H9 (cell line): ENCODE measurements around the gene FCAMR. TPM values are rescaled to one million over a fixed set of nuclear protein-coding genes. Genes with fewer than 3 reads are reported as not detected.

Source experiments
- DNase-seq: peaks from one replicate; pipeline ENCODE4 v3.0.0-alpha.2; 2017
- H2AFZ ChIP-seq: one replicate; pipeline ENCODE4 v1.6.1; 2013; ENCODE audit warnings: mild to moderate bottlenecking, low read length, control low read depth, moderate library complexity
- H2AK5ac ChIP-seq: 2 replicates; pipeline ENCODE4 v1.6.1; 2013; ENCODE audit warnings: low read length, control low read depth, mixed read lengths; ENCODE audit not compliant: insufficient read length
- H2BK120ac ChIP-seq: one replicate; pipeline ENCODE4 v1.6.1; 2013; ENCODE audit warnings: low read depth, mild to moderate bottlenecking, low read length, control low read depth, inconsistent platforms; ENCODE audit not compliant: poor library complexity, severe bottlenecking
- H2BK12ac ChIP-seq: 2 replicates; pipeline ENCODE4 v1.6.1; 2013; ENCODE audit warnings: low read length, control low read depth, mixed read lengths, low read depth; ENCODE audit not compliant: insufficient read length
- H2BK15ac ChIP-seq: 2 replicates; pipeline ENCODE4 v1.6.1; 2013; ENCODE audit warnings: low read depth, low read length, control low read depth
- H2BK20ac ChIP-seq: one replicate; pipeline ENCODE4 v1.6.1; 2013; ENCODE audit warnings: low read depth, mild to moderate bottlenecking, low read length, control low read depth, inconsistent platforms; ENCODE audit not compliant: poor library complexity, severe bottlenecking
- H2BK5ac ChIP-seq: 2 replicates; pipeline ENCODE4 v1.6.1; 2013; ENCODE audit warnings: low read length, control low read depth, mixed read lengths; ENCODE audit not compliant: insufficient read length
- H3K14ac ChIP-seq: 2 replicates; pipeline ENCODE4 v1.6.1; 2013; ENCODE audit warnings: low read length, control low read depth; ENCODE audit not compliant: insufficient read depth
- H3K18ac ChIP-seq: 2 replicates; pipeline ENCODE4 v1.6.1; 2013; ENCODE audit warnings: low read depth, mild to moderate bottlenecking, mixed read lengths, low read length, control low read depth; ENCODE audit not compliant: insufficient read length
- H3K23ac ChIP-seq: 2 replicates; pipeline ENCODE4 v1.6.1; 2013; ENCODE audit warnings: low read length, control low read depth, mixed read lengths, low read depth; ENCODE audit not compliant: insufficient read length
- H3K23me2 ChIP-seq: 2 replicates; pipeline ENCODE4 v1.6.1; 2013; ENCODE audit warnings: low read depth, mild to moderate bottlenecking, mixed read lengths, low read length, control low read depth; ENCODE audit not compliant: insufficient read length, poor library complexity, severe bottlenecking
- H3K27ac ChIP-seq: 2 replicates; pipeline ENCODE4 v1.5.1; 2013; ENCODE audit warnings: low read length, control low read depth, mixed read lengths, low read depth; ENCODE audit not compliant: insufficient read length
- H3K27me3 ChIP-seq: 2 replicates; pipeline ENCODE4 v1.6.1; 2013; ENCODE audit warnings: low read length, control low read depth, inconsistent platforms; ENCODE audit not compliant: insufficient read depth
- H3K4ac ChIP-seq: 2 replicates; pipeline ENCODE4 v1.6.1; 2013; ENCODE audit warnings: low read depth, mild to moderate bottlenecking, control low read depth, inconsistent platforms, low read length, moderate library complexity
- H3K4me1 ChIP-seq: 2 replicates; pipeline ENCODE4 v1.6.1; 2013; ENCODE audit warnings: low read length, control low read depth, inconsistent platforms; ENCODE audit not compliant: insufficient read depth
- H3K4me2 ChIP-seq: 2 replicates; pipeline ENCODE4 v1.6.1; 2013; ENCODE audit warnings: low read length, control low read depth, mixed read lengths; ENCODE audit not compliant: insufficient read length, insufficient read depth
- H3K56ac ChIP-seq: 2 replicates; pipeline ENCODE4 v1.6.1; 2013; ENCODE audit warnings: low read depth, mild to moderate bottlenecking, mixed read lengths, low read length, control low read depth; ENCODE audit not compliant: insufficient read length
- H3K79me1 ChIP-seq: 2 replicates; pipeline ENCODE4 v1.6.1; 2013; ENCODE audit warnings: low read depth, mild to moderate bottlenecking, moderate library complexity, low read length, control low read depth, inconsistent platforms; ENCODE audit not compliant: insufficient read depth, poor library complexity, severe bottlenecking
- H3K79me2 ChIP-seq: 2 replicates; pipeline ENCODE4 v1.6.1; 2013; ENCODE audit warnings: low read length, control low read depth, inconsistent platforms; ENCODE audit not compliant: insufficient read depth
- H3K9ac ChIP-seq: 2 replicates; pipeline ENCODE4 v1.6.1; 2013; ENCODE audit warnings: low read length, control low read depth, mixed read lengths; ENCODE audit not compliant: insufficient read length; ENCODE audit errors: extremely low read depth
- H3K9me3 ChIP-seq: one replicate; pipeline ENCODE4 v1.6.1; 2013; ENCODE audit warnings: low read depth, low read length, inconsistent platforms; ENCODE audit not compliant: control insufficient read depth
- H3T11ph ChIP-seq: one replicate; pipeline ENCODE4 v1.6.1; 2013; ENCODE audit warnings: mild to moderate bottlenecking, low read length, control low read depth, inconsistent platforms
- H4K20me1 ChIP-seq: one replicate; pipeline ENCODE4 v1.6.1; 2013; ENCODE audit not compliant: control insufficient read depth, insufficient read length, insufficient read depth
- H4K5ac ChIP-seq: 2 replicates; pipeline ENCODE4 v1.6.1; 2013; ENCODE audit warnings: low read depth, mild to moderate bottlenecking, mixed read lengths, low read length, control low read depth; ENCODE audit not compliant: insufficient read length
- H4K8ac ChIP-seq: replicated peaks from 2 replicates; pipeline ENCODE4 v1.6.1; 2013; ENCODE audit warnings: low read length, control low read depth, mixed read lengths, low read depth; ENCODE audit not compliant: insufficient read length
- H4K91ac ChIP-seq: 2 replicates; pipeline ENCODE4 v1.6.1; 2013; ENCODE audit warnings: low read depth, mild to moderate bottlenecking, moderate library complexity, mixed read lengths, low read length, control low read depth; ENCODE audit not compliant: insufficient read length
- H3K27ac Mint-ChIP-seq, 3 experiments: 2 replicates in 2 of 3; 3 replicates in 1 of 3; pipeline ENCODE4 v1.8.0; 2020 to 2021; ENCODE audit warnings: mixed read lengths in 3 of 3, mild to moderate bottlenecking in 1 of 3, moderate library complexity in 1 of 3
- H3K27me3 Mint-ChIP-seq: 2 replicates; pipeline ENCODE4 v1.8.0; 2021; ENCODE audit warnings: low read depth, mild to moderate bottlenecking, moderate library complexity, mixed read lengths
- H3K36me3 Mint-ChIP-seq, 3 experiments: 2 replicates in 2 of 3; 3 replicates in 1 of 3; pipeline ENCODE4 v1.8.0; 2020 to 2021; ENCODE audit warnings: low read depth in 3 of 3, mixed read lengths in 3 of 3; ENCODE audit not compliant: insufficient read depth in 1 of 3
- H3K4me1 Mint-ChIP-seq, 2 experiments: 2 replicates each; pipeline ENCODE4 v1.8.0; 2020; ENCODE audit warnings: mixed read lengths in 2 of 2
- H3K4me3 Mint-ChIP-seq, 2 experiments: 2 replicates in 1 of 2; 3 replicates in 1 of 2; pipeline ENCODE4 v1.8.0; 2020 to 2021; ENCODE audit warnings: mild to moderate bottlenecking in 2 of 2, mixed read lengths in 2 of 2, moderate library complexity in 1 of 2
- H3K9me3 Mint-ChIP-seq, 2 experiments: 2 replicates in 1 of 2; 3 replicates in 1 of 2; pipeline ENCODE4 v1.8.0; 2020; ENCODE audit warnings: mild to moderate bottlenecking in 2 of 2, mixed read lengths in 2 of 2, moderate library complexity in 1 of 2
- WGBS: extraction: QIAGEN DNeasy Blood & Tissue Kit; methylation state at CpG from one replicate; pipeline ENCODE4 v1.1.7; 2013; ENCODE audit warnings: missing lambda C conversion rate, low lambda C conversion rate, mixed read lengths; ENCODE audit not compliant: insufficient read length; ENCODE audit errors: extremely low coverage; 5-methylcytosine and 5-hydroxymethylcytosine counted together
- total RNA-seq: library from RNA; stranded (reverse); gene quantifications from 2 replicates; pipeline ENCODE4 v1.2.1, GENCODE V29; 2021
- TF ChIP-seq, protein P1 (sequence below): fragments of 200-600 bp; sonication (generic); conservative IDR thresholded peaks from 3 replicates; pipeline ENCODE4 v1.8.0; 2021; ENCODE audit warnings: antibody characterized with exemption, mild to moderate bottlenecking

The FCAMR gene
- total RNA-seq, 1 experiment from 2014 or later = not detected

DNA sequence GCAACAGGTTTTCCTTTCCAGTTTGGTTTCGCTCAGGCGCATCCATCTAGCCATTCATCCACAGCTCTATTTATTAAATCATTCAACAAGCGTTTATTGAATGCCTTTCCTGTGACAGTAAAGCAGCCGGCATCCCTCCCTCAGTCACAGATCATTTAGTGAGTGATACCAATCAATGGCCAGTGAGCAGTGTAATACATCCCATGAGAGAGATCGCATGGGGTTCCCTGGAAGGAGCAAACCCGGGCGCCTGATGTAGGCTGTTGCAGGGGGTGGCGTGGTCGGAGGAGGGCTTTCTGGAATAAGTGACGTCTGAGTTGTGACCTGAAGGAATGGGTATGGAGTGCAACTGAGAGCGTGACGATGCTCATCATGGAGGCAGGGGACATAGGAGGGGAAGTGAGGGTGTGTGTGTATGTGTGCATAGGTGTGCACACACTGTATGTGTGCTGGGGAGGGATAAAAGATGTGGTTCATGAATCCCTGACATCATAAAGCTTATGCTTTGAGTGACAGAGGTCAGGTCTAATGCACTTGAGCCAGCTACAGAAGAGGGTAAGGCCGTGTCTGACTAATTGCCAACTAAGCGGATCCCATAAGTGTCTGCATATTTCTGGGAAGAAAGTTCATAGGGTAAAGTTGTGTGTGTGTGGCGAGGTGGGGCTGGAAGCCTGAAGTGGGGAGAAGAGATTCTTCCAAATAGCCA lies 55.1 kb downstream of the FCAMR start:
- Histone ChIP-seq H3K79me2 (no peaks in the 10 kb centered on the region), H3K23ac (no peak overlapping the region), H3K4me1 (no peaks in the 10 kb centered on the region), H4K20me1 (no peaks in the 10 kb centered on the region), H2BK15ac (no peak overlapping the region), H3K18ac (no peak overlapping the region), H3T11ph (no peak overlapping the region), H2BK20ac (no peak overlapping the region), H3K14ac (no peak overlapping the region; the same call in 1 of the 2 replicates), H3K56ac (no peak overlapping the region), H2BK120ac (no peak overlapping the region), H3K4ac (no peak overlapping the region), H2BK12ac (no peak overlapping the region), H4K91ac (no peak overlapping the region), H3K4me2 (no peak overlapping the region), H3K27ac (no peak overlapping the region), H4K5ac (no peak overlapping the region), H3K9me3 (no peaks in the 10 kb centered on the region), H2BK5ac (no peak overlapping the region), H4K8ac (no peak overlapping the region), H3K27me3 (no peaks in the 10 kb centered on the region; the same call in 1 of the 2 replicates), H2AK5ac (no peak overlapping the region), H3K23me2 (no peaks in the 10 kb centered on the region), H3K79me1 (no peaks in the 10 kb centered on the region), H3K9ac (no peak overlapping the region), H2AFZ (no peak overlapping the region)
- no CpG with 5 or more reads among the region's 15 CpGs for WGBS
- TF ChIP-seq, protein P1, sequence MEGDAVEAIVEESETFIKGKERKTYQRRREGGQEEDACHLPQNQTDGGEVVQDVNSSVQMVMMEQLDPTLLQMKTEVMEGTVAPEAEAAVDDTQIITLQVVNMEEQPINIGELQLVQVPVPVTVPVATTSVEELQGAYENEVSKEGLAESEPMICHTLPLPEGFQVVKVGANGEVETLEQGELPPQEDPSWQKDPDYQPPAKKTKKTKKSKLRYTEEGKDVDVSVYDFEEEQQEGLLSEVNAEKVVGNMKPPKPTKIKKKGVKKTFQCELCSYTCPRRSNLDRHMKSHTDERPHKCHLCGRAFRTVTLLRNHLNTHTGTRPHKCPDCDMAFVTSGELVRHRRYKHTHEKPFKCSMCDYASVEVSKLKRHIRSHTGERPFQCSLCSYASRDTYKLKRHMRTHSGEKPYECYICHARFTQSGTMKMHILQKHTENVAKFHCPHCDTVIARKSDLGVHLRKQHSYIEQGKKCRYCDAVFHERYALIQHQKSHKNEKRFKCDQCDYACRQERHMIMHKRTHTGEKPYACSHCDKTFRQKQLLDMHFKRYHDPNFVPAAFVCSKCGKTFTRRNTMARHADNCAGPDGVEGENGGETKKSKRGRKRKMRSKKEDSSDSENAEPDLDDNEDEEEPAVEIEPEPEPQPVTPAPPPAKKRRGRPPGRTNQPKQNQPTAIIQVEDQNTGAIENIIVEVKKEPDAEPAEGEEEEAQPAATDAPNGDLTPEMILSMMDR = no peak
- Mint-ChIP-seq H3K27me3 (peaks cover 48% of the 10 kb centered on the region), H3K27ac (no peak overlapping the region), H3K36me3 (no peaks in the 10 kb centered on the region), H3K4me3 (no peak overlapping the region), H3K9me3 (no peaks in the 10 kb centered on the region; a peak in 1 of 5 replicates), H3K4me1 (peaks cover 0 to under 1% of the 10 kb centered on the region in 2 experiments; a peak in 1 of 4 replicates)
- no peak for DNase-seq
